ENCODE results near the gene TMEM248.
"Not testable (repeated sequence)": the region's sequence is repeated elsewhere in the genome, so short reads cannot be mapped to it uniquely, and the experiment has no call there.

The TMEM248 gene

DNA sequence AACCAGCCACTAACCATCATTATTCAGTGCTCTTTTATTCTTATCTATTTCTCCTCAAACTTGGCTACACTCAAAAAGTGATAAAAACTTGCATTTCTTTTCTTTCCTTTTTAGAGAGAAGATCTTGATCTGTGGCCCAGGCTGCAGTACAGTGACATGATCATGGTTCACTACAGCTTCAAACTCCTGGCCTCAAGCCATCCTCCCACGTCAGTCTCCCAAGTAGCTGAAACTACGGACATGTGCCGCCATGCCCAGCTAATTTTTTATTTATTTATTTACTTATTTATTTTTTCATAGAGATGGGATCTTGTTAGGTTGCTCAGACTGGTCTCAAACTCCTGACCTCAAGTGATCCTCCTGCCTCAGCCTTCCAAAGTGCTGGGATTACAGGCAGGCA lies 24.6 kb upstream of the TMEM248 start:
- Histone ChIP-seq H3K4me1 (ENCODE audit: control insufficient read depth, insufficient read depth, low read length) (no peaks in the 10 kb centered on the region), H3K9ac (ENCODE audit: low read depth, low read length) (no peak overlapping the region)

DNA sequence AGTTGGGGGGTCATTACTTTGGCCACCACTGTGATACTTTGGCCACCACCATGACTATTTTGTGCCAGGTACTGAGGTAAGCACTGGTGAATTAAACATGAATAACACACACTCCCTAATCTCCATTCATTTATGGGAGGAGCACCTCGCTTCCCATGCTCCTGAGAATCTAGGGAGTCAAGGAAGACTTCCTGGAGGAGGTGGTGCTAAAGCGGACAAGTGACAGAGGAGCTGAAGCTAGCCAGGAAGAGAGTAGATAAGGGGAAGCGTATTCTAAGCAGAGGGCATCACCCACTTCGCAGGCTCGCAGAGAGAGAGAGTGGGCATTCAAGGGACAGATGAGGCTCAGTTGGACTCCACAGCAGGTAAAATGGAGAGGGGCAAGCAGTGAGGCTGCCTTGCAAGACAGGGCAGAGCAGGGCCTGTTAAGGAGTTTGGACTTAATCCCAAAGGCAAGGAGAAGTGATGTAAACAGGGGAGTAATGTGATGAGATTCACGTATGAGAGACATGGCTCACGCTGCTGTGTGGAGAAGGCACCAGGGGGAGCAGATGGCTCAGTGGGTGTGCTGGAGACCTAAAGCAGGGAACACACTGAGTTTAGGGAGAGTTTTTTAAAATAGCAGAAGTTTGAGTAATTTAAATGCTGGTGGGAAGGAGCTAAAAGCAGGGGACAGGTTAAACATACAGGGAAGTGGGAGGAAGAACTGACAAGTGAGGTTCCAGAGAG lies 21.3 kb upstream of the TMEM248 start:
- H3K4me1 ChIP-seq (ENCODE audit: control insufficient read depth, insufficient read depth, low read length), result no peaks in the 10 kb centered on the region
- no peak overlapping the region for H3K4me3 ChIP-seq (ENCODE audit: low read length)
- no peak overlapping the region for H3K9ac ChIP-seq (ENCODE audit: low read depth, low read length)
- H3K4me2 ChIP-seq (ENCODE audit: low read length), result no peak overlapping the region
- peaks cover 5% of the 10 kb centered on the region for H3K36me3 ChIP-seq (ENCODE audit: insufficient read depth, low read length)
- no peaks in the 10 kb centered on the region for H3K27me3 ChIP-seq (ENCODE audit: control insufficient read depth, insufficient read depth, low read length)
- no peaks in the 10 kb centered on the region for H3K9me3 ChIP-seq (replicated peaks; ENCODE audit: low read length)

More for the DNA sequence above, 24.6 kb upstream of the TMEM248 start:
- Histone ChIP-seq H3K36me3 (ENCODE audit: insufficient read depth, low read length) (peaks cover 9% of the 10 kb centered on the region), H3K27me3 (ENCODE audit: control insufficient read depth, insufficient read depth, low read length) (no peaks in the 10 kb centered on the region), H3K4me3 (ENCODE audit: low read length) (no peak overlapping the region), H3K4me2 (ENCODE audit: low read length) (no peak overlapping the region), H3K9me3 (replicated peaks; ENCODE audit: low read length) (no peaks in the 10 kb centered on the region)

DNA sequence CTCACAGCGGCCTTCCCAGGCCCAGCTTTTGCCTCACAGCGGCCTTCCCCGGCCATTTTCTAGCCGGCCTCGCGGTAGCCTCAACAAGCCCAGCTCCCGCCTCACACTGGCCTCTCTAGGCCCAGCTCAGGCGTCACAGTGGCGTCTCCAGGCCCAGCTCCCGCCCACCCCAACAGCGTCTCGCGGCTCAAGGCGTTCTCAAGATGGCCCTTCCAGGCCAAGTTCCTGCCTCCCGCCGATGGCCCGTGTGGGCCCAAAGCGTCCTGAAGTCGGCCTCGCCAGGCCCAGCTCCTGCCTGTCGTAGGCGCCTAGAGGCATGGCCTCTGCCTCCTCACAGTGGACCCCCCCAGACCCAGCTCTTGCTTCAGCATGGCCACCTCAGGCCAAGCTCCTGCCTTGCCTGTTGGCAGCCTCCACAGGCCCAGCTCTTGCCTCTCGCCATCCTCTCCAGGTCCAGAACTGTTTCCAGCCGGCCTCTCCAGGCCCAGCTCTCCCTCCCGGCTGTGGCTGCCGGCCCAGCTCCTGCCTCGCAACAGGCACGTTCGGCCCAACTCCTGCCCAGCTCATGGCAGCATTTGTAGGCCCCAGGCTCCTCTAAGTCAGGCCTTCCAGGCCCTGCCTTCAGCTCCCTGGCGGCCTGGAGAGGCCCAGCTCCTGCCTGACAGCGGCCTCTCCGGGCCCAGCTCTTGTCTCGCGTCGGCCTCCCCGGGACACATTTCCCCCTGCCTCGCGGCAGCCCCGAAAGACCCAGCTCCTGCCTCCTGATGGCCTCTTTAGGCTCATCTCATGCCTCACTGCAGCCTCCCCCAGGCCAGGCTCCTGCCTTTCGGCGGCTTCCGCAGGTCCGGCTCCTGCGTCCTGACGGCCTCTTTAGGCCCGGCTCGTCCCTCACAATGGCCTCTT lies 18.8 kb upstream of the TMEM248 start:
- no peak overlapping the region for H3K4me2 ChIP-seq (ENCODE audit: low read length)
- no peaks in the 10 kb centered on the region for H3K9me3 ChIP-seq (replicated peaks; ENCODE audit: low read length)
- H3K27me3 ChIP-seq (ENCODE audit: control insufficient read depth, insufficient read depth, low read length), result no peaks in the 10 kb centered on the region
- H3K4me1 ChIP-seq (ENCODE audit: control insufficient read depth, insufficient read depth, low read length), result no peaks in the 10 kb centered on the region
- peaks cover 5% of the 10 kb centered on the region for H3K36me3 ChIP-seq (ENCODE audit: insufficient read depth, low read length)
- H3K4me3 ChIP-seq (ENCODE audit: low read length), result no peak overlapping the region
- no peak overlapping the region for H3K9ac ChIP-seq (ENCODE audit: low read depth, low read length)

DNA sequence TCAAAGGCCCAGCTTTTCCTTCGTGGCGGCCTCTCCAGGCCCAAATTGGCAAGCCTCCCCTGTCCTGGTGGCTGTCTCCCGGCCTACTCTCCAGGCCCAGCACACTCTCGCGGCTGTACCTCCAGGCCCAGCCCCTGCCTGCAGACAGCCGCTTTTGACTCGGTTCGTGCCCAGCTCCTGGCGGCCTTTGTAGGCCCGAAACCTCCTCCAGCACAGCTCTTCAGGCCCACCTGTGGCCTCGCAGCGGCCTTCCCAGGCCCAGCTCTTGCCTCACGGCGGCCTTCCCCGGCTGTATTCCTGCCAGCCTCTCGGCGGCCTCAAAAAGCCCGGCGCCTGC lies 18.2 kb upstream of the TMEM248 start:
- Histone ChIP-seq H3K36me3 (ENCODE audit: insufficient read depth, low read length) (peaks cover 5% of the 10 kb centered on the region), H3K4me2 (ENCODE audit: low read length) (no peak overlapping the region), H3K9ac (ENCODE audit: low read depth, low read length) (no peak overlapping the region), H3K9me3 (replicated peaks; ENCODE audit: low read length) (no peaks in the 10 kb centered on the region), H3K4me1 (ENCODE audit: control insufficient read depth, insufficient read depth, low read length) (no peaks in the 10 kb centered on the region), H3K4me3 (ENCODE audit: low read length) (no peak overlapping the region), H3K27me3 (ENCODE audit: control insufficient read depth, insufficient read depth, low read length) (no peaks in the 10 kb centered on the region)

DNA sequence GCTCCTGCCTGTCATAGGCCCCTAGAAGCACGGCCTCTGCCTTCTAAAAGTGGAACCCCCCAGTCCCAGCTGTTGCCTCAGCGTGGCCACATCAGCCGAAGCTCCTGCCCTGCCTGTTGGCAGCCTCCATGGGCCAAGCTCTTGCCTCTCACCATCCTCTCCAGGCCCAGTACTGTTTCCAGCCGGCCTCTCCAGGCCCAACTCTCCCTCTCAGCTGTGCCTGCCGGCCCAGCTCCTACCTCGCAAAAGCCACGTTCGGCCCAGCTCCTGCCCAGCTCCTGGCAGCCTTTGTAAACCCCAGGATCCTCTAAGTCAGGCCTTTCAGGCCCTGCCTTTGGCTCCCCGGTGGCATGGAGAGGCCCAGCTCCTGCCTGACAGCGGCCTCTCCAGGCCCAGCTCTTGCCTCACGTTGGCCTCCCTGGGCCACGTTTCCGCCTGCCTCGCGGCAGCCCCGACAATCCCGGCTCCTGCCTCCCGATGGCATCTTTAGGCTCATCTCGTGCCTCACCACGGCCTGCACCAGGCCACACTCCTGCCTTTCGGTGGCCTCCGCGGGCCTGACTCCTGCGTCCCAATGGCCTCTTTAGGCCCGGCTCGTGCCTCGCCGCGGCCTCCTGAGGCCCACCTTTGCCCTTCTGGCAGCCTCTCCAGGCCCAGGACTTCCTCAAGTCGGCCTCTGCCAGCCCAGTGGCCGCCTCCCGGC lies 17.5 kb upstream of the TMEM248 start:
- Histone ChIP-seq H3K9ac (ENCODE audit: low read depth, low read length) (no peak overlapping the region), H3K9me3 (replicated peaks; ENCODE audit: low read length) (no peaks in the 10 kb centered on the region), H3K27me3 (ENCODE audit: control insufficient read depth, insufficient read depth, low read length) (no peaks in the 10 kb centered on the region), H3K4me2 (ENCODE audit: low read length) (no peak overlapping the region), H3K4me1 (ENCODE audit: control insufficient read depth, insufficient read depth, low read length) (no peaks in the 10 kb centered on the region), H3K4me3 (ENCODE audit: low read length) (no peak overlapping the region), H3K36me3 (ENCODE audit: insufficient read depth, low read length) (peaks cover 5% of the 10 kb centered on the region)

DNA sequence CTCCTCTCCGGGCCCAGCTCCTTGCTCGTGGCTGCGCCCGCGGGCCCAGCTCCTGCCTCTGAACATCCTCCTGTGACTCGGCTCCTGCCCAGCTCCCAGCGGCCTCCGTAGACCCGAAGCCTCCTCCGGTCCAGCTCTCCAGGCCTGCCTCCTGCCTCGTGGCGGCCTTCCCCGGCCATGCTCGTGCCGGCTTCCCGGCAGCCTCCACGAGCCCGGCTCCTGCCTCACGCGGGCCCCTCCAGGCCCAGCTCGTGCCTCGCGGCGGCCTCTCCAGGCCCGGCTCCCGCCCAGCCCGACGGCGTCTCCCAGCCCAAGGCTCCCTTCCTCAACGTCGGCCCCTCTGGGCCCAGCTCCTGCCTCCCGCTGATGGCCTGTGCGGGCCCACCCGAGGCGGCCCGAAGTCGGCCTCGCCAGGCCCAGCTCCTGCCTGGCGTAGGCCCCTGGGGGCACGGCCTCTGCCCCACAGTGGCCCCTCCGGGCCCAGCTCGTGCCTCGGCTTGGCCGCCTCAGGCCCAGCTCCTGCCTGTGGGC lies 16.9 kb upstream of the TMEM248 start:
- Histone ChIP-seq H3K36me3 (ENCODE audit: insufficient read depth, low read length) (peaks cover 5% of the 10 kb centered on the region), H3K4me3 (ENCODE audit: low read length) (no peak overlapping the region), H3K4me1 (ENCODE audit: control insufficient read depth, insufficient read depth, low read length) (no peaks in the 10 kb centered on the region), H3K9me3 (replicated peaks; ENCODE audit: low read length) (no peaks in the 10 kb centered on the region), H3K27me3 (ENCODE audit: control insufficient read depth, insufficient read depth, low read length) (no peaks in the 10 kb centered on the region), H3K9ac (ENCODE audit: low read depth, low read length) (no peak overlapping the region), H3K4me2 (ENCODE audit: low read length) (no peak overlapping the region)

DNA sequence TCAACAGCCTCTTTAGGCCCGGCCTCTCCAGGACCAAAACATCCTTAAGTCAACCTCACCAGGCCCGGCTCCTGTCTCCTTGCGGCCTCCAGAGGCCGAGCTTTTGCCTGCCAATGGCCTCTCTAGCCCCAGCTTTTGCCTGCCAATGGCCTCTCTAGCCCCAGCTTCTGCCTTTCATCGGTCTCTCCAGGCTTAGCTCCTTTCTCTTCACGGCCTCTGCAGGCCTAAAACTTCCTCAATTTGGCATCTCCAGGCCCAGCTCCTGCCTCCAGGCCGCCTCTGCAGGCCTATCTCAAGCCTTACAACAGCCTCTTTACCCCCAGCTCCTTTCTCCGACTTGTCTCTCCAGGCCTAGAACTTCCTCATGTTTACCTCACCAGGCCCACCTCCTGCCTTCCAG lies 15.7 kb upstream of the TMEM248 start:
- Histone ChIP-seq H3K9ac (ENCODE audit: low read depth, low read length) (no peak overlapping the region), H3K36me3 (ENCODE audit: insufficient read depth, low read length) (no peaks in the 10 kb centered on the region), H3K4me1 (ENCODE audit: control insufficient read depth, insufficient read depth, low read length) (no peaks in the 10 kb centered on the region), H3K27me3 (ENCODE audit: control insufficient read depth, insufficient read depth, low read length) (no peaks in the 10 kb centered on the region), H3K9me3 (replicated peaks; ENCODE audit: low read length) (no peaks in the 10 kb centered on the region), H3K4me3 (ENCODE audit: low read length) (no peak overlapping the region), H3K4me2 (ENCODE audit: low read length) (no peak overlapping the region)

DNA sequence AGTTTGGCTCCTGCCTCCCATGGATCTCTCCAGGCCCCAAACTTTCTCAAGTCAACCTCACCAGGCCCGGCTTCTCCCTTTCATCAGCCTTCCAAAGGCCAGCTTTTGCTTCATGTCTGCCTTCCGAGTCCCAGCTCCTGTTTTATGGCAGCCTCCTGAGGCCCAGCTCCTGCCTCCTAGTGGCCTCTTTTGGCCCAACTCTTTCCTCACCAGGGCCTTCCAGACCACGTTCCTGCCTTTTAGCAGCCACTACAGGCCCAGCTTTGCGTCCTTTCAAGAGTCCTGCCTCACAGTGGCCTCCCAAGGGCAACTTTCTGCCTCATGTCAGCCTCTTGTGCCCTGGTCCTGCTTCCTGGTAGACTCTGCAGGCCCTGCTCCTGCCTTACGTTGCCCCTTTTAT lies 15.3 kb upstream of the TMEM248 start:
- Histone ChIP-seq H3K27me3 (ENCODE audit: control insufficient read depth, insufficient read depth, low read length) (no peaks in the 10 kb centered on the region), H3K36me3 (ENCODE audit: insufficient read depth, low read length) (no peaks in the 10 kb centered on the region), H3K4me1 (ENCODE audit: control insufficient read depth, insufficient read depth, low read length) (no peaks in the 10 kb centered on the region), H3K4me3 (ENCODE audit: low read length) (no peak overlapping the region), H3K9ac (ENCODE audit: low read depth, low read length) (no peak overlapping the region), H3K4me2 (ENCODE audit: low read length) (no peak overlapping the region), H3K9me3 (replicated peaks; ENCODE audit: low read length) (no peaks in the 10 kb centered on the region)

DNA sequence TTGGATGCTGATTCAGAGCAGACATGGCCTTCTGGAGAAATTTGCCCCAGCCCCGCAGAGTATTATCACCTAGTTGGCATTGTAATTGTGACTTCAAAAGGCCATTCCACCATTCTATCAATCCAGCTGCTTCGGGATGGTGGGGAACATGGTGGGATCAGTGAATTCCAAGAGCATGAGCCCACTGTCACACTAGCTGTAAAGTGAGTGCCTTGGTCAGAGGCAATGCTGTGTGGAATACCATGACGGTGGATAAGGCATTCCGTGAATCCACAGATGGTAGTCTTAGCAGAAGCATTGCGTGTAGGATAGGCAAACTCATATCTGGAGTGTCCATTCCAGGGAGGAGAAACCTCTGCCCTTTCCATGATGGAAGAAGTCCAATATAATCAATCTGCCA lies 13.3 kb upstream of the TMEM248 start:
- Histone ChIP-seq H3K4me2 (ENCODE audit: low read length) (no peak overlapping the region), H3K9me3 (replicated peaks; ENCODE audit: low read length) (no peaks in the 10 kb centered on the region), H3K4me1 (ENCODE audit: control insufficient read depth, insufficient read depth, low read length) (no peaks in the 10 kb centered on the region), H3K4me3 (ENCODE audit: low read length) (no peak overlapping the region), H3K36me3 (ENCODE audit: insufficient read depth, low read length) (no peaks in the 10 kb centered on the region), H3K27me3 (ENCODE audit: control insufficient read depth, insufficient read depth, low read length) (no peaks in the 10 kb centered on the region), H3K9ac (ENCODE audit: low read depth, low read length) (no peak overlapping the region)

DNA sequence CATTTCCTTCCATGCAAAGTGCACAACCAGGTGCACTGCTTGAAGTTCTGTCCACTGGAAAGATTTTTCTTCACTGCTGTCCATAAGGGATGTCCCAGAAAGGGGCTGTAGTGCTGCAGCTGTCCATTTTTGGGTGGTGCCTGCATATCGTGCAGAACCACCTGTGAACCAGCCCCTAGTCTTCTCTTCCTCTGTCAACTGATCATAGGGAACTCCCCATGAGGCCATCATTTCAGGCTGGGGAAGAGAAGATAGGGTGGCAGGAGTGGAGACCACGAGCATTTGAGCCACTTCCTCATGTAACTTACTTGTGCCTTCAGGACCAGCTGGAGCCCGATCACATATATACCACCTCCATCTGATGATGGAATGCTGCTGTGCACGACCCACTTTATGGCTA lies 12.4 kb upstream of the TMEM248 start:
- not testable (repeated sequence) for H3K4me2 ChIP-seq (ENCODE audit: low read length); H3K36me3 ChIP-seq (ENCODE audit: insufficient read depth, low read length); H3K4me3 ChIP-seq (ENCODE audit: low read length); H3K4me1 ChIP-seq (ENCODE audit: control insufficient read depth, insufficient read depth, low read length); H3K9ac ChIP-seq (ENCODE audit: low read depth, low read length); H3K9me3 ChIP-seq (replicated peaks; ENCODE audit: low read length); H3K27me3 ChIP-seq (ENCODE audit: control insufficient read depth, insufficient read depth, low read length)

DNA sequence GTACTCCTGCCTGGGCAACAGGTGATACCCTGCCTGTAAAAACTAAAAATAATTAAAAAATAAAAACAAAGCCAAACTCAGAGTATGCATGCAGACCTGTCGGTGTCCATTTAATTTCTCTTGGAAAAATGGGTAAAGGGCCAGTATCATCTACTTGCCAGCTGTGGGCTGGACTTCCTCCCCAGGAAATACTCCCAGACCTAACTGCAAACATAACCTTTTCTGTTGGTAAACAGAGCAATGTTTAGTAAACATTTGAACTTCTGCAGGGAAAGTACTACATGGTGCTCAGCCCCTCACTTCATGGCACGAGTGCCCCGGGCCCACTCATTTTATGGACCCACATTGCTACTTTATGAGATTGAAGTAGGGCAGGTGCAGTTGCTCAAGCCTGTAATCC lies 10.2 kb upstream of the TMEM248 start:
- no peaks in the 10 kb centered on the region for H3K36me3 ChIP-seq (ENCODE audit: insufficient read depth, low read length)
- H3K4me3 ChIP-seq (ENCODE audit: low read length), result no peak overlapping the region
- H3K9ac ChIP-seq (ENCODE audit: low read depth, low read length), result no peak overlapping the region
- no peaks in the 10 kb centered on the region for H3K27me3 ChIP-seq (ENCODE audit: control insufficient read depth, insufficient read depth, low read length)
- no peaks in the 10 kb centered on the region for H3K9me3 ChIP-seq (replicated peaks; ENCODE audit: low read length)
- H3K4me1 ChIP-seq (ENCODE audit: control insufficient read depth, insufficient read depth, low read length), result no peaks in the 10 kb centered on the region
- H3K4me2 ChIP-seq (ENCODE audit: low read length), result no peak overlapping the region

Data from skeletal muscle satellite cell (primary cell).